Suppressor macrophage treated with lipopolysaccharide for 1 hour (primary cell): Measurements from ENCODE around the gene AHNAK.
A peak's percentile ranks its signal among the peaks of the same experiment; 100 is the strongest.
"Not testable (repeated sequence)": the region's sequence is repeated elsewhere in the genome, so short reads cannot be mapped to it uniquely, and the experiment has no call there.

Experiments used
- DNase-seq, 3 donors: peaks; one replicate each; pipeline ENCODE4 v3.0.0-alpha.2; 2020 to 2022

Gene AHNAK

GRCh38 chr11:62459080-62459479 lies 87.5 kb downstream of the AHNAK start:
- DNase-seq, result peak; percentile 57 to 76 (median 68)

GRCh38 chr11:62458212-62459002 lies 88.2 kb downstream of the AHNAK start:
- DNase-seq, result peak in 1 of 3 donors; percentile 16

GRCh38 chr11:62457478-62457877 lies 89.1 kb downstream of the AHNAK start:
- DNase-seq, result peak; percentile 30 to 49 (median 34)

- peak in 1 of 3 donors; percentile 44 for DNase-seq
These were observed 90.0 kb downstream of the AHNAK start for GRCh38 chr11:62456630-62457029.

GRCh38 chr11:62452839-62453468 lies 93.7 kb downstream of the AHNAK start:
- no peak for DNase-seq

- DNase-seq, result no peak
These were observed 94.3 kb downstream of the AHNAK start for GRCh38 chr11:62452261-62452660.

- DNase-seq, result no peak
These were observed 95.4 kb downstream of the AHNAK start for GRCh38 chr11:62451241-62451621.

- DNase-seq, result no peak
These were observed 95.9 kb downstream of the AHNAK start for GRCh38 chr11:62450543-62451240.

- DNase-seq, result not testable (repeated sequence)
These were observed 96.7 kb downstream of the AHNAK start for GRCh38 chr11:62449912-62450311.

GRCh38 chr11:62449451-62449851 lies 97.2 kb downstream of the AHNAK start:
- no peak for DNase-seq

- no peak for DNase-seq
These were observed 100.5 kb downstream of the AHNAK start for GRCh38 chr11:62446091-62446490.

- DNase-seq, result no peak
These were observed 101.3 kb downstream of the AHNAK start for GRCh38 chr11:62445314-62445740.

GRCh38 chr11:62444835-62445234 lies 101.8 kb downstream of the AHNAK start:
- no peak for DNase-seq

GRCh38 chr11:62444236-62444833 lies 102.3 kb downstream of the AHNAK start:
- DNase-seq, result peak; percentile 77 to 81 (median 79)

- peak; percentile 52 to 56 (median 55) for DNase-seq
These were observed 103.0 kb downstream of the AHNAK start for GRCh38 chr11:62443390-62444235.

GRCh38 chr11:62439785-62440602 lies 106.6 kb downstream of the AHNAK start:
- DNase-seq, result peak; percentile 80 to 82 (median 82)

GRCh38 chr11:62438641-62439040 lies 108.0 kb downstream of the AHNAK start:
- DNase-seq, result no peak

GRCh38 chr11:62437616-62438015 lies 109.0 kb downstream of the AHNAK start:
- DNase-seq, result no peak

- DNase-seq, result peak; percentile 32 to 59 (median 51)
These were observed 110.6 kb downstream of the AHNAK start for GRCh38 chr11:62435846-62436660.

- no peak for DNase-seq
These were observed 112.7 kb downstream of the AHNAK start for GRCh38 chr11:62433904-62434276.
